ENCODE results near the gene OTOP1. TPM values are rescaled to one million over a fixed set of nuclear protein-coding genes. Genes with fewer than 3 reads are reported as not detected.

OTOP1 gene
- total and polyA plus RNA-seq, 2 experiments from 2014 or later, result not detected

DNA sequence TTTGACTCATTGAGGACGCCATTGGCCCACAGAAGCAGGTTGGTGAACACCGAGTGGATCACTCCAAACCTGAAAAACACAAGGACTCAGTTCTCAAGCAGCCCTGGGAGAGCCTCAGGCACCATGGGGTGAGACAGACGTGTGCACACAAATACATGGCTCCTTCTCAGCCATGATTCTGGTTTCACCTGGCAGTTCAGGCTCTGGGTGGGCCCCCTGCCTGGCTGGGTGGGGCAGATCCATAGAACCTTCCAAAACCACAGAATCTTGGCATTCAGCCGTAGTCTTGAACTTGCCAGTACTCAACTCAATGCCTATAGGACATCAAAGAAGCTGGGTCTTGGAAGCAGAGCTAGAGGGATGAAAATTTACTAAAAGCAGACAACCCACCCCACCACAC, 24.2 kb downstream of the OTOP1 start:
- TF ChIP-seq ZNF114 (CRISPR knock-in tag; IDR thresholded peaks at IDR 0.05) (no peak), EZH2phosphoT487 (IDR thresholded peaks at IDR 0.05; ENCODE audit: unreplicated experiment) (no peak), ZNF331 (CRISPR knock-in tag; IDR thresholded peaks at IDR 0.05; ENCODE audit: low read depth) (no peak)
- TF ChIP-seq, protein P1, sequence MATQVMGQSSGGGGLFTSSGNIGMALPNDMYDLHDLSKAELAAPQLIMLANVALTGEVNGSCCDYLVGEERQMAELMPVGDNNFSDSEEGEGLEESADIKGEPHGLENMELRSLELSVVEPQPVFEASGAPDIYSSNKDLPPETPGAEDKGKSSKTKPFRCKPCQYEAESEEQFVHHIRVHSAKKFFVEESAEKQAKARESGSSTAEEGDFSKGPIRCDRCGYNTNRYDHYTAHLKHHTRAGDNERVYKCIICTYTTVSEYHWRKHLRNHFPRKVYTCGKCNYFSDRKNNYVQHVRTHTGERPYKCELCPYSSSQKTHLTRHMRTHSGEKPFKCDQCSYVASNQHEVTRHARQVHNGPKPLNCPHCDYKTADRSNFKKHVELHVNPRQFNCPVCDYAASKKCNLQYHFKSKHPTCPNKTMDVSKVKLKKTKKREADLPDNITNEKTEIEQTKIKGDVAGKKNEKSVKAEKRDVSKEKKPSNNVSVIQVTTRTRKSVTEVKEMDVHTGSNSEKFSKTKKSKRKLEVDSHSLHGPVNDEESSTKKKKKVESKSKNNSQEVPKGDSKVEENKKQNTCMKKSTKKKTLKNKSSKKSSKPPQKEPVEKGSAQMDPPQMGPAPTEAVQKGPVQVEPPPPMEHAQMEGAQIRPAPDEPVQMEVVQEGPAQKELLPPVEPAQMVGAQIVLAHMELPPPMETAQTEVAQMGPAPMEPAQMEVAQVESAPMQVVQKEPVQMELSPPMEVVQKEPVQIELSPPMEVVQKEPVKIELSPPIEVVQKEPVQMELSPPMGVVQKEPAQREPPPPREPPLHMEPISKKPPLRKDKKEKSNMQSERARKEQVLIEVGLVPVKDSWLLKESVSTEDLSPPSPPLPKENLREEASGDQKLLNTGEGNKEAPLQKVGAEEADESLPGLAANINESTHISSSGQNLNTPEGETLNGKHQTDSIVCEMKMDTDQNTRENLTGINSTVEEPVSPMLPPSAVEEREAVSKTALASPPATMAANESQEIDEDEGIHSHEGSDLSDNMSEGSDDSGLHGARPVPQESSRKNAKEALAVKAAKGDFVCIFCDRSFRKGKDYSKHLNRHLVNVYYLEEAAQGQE (IDR thresholded peaks at IDR 0.05; ENCODE audit: unreplicated experiment), result no peak
- TF ChIP-seq, protein P2, sequence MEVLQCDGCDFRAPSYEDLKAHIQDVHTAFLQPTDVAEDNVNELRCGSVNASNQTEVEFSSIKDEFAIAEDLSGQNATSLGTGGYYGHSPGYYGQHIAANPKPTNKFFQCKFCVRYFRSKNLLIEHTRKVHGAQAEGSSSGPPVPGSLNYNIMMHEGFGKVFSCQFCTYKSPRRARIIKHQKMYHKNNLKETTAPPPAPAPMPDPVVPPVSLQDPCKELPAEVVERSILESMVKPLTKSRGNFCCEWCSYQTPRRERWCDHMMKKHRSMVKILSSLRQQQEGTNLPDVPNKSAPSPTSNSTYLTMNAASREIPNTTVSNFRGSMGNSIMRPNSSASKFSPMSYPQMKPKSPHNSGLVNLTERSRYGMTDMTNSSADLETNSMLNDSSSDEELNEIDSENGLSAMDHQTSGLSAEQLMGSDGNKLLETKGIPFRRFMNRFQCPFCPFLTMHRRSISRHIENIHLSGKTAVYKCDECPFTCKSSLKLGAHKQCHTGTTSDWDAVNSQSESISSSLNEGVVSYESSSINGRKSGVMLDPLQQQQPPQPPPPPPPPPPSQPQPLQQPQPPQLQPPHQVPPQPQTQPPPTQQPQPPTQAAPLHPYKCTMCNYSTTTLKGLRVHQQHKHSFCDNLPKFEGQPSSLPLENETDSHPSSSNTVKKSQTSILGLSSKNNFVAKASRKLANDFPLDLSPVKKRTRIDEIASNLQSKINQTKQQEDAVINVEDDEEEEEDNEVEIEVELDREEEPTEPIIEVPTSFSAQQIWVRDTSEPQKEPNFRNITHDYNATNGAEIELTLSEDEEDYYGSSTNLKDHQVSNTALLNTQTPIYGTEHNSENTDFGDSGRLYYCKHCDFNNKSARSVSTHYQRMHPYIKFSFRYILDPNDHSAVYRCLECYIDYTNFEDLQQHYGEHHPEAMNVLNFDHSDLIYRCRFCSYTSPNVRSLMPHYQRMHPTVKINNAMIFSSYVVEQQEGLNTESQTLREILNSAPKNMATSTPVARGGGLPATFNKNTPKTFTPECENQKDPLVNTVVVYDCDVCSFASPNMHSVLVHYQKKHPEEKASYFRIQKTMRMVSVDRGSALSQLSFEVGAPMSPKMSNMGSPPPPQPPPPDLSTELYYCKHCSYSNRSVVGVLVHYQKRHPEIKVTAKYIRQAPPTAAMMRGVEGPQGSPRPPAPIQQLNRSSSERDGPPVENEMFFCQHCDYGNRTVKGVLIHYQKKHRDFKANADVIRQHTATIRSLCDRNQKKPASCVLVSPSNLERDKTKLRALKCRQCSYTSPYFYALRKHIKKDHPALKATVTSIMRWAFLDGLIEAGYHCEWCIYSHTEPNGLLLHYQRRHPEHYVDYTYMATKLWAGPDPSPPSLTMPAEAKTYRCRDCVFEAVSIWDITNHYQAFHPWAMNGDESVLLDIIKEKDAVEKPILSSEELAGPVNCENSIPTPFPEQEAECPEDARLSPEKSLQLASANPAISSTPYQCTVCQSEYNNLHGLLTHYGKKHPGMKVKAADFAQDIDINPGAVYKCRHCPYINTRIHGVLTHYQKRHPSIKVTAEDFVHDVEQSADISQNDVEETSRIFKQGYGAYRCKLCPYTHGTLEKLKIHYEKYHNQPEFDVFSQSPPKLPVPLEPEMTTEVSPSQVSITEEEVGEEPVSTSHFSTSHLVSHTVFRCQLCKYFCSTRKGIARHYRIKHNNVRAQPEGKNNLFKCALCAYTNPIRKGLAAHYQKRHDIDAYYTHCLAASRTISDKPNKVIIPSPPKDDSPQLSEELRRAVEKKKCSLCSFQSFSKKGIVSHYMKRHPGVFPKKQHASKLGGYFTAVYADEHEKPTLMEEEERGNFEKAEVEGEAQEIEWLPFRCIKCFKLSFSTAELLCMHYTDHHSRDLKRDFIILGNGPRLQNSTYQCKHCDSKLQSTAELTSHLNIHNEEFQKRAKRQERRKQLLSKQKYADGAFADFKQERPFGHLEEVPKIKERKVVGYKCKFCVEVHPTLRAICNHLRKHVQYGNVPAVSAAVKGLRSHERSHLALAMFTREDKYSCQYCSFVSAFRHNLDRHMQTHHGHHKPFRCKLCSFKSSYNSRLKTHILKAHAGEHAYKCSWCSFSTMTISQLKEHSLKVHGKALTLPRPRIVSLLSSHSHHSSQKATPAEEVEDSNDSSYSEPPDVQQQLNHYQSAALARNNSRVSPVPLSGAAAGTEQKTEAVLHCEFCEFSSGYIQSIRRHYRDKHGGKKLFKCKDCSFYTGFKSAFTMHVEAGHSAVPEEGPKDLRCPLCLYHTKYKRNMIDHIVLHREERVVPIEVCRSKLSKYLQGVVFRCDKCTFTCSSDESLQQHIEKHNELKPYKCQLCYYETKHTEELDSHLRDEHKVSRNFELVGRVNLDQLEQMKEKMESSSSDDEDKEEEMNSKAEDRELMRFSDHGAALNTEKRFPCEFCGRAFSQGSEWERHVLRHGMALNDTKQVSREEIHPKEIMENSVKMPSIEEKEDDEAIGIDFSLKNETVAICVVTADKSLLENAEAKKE (CRISPR knock-in tag; IDR thresholded peaks at IDR 0.05), result no peak
- H3K36me3 Mint-ChIP-seq (ENCODE audit: low read depth), result no peaks in the 10 kb centered on the region
- H3K27me3 Mint-ChIP-seq (ENCODE audit: insufficient read depth, low read depth, poor library complexity), result peaks cover 11% of the 10 kb centered on the region

More for the DNA sequence above, 24.2 kb downstream of the OTOP1 start:
- H2AFZ ChIP-seq, result no peak overlapping the region
- no peaks in the 10 kb centered on the region for H3K4me1 ChIP-seq (ENCODE audit: insufficient read depth)
- no peaks in the 10 kb centered on the region for H3K9me2 ChIP-seq (ENCODE audit: insufficient read depth)
- H3K27me3 ChIP-seq (ENCODE audit: insufficient read depth), result no peaks in the 10 kb centered on the region
- H3K4me1 Mint-ChIP-seq, result peaks cover 8% of the 10 kb centered on the region; the same call in 2 of the 3 replicates
- no peak overlapping the region for H3K4me3 ChIP-seq
- no peaks in the 10 kb centered on the region for H4K20me1 ChIP-seq (replicated peaks; ENCODE audit: insufficient read depth)
- H3K27ac ChIP-seq (ENCODE audit: low read depth), result no peak overlapping the region
- no peaks in the 10 kb centered on the region for H3K79me2 ChIP-seq (replicated peaks; ENCODE audit: insufficient read depth)
- no peaks in the 10 kb centered on the region for H3F3A ChIP-seq (replicated peaks; ENCODE audit: low read depth)
- ATAC-seq (no peak), DNase-seq (ENCODE audit: low spot score) (no peak)
- no peaks in the 10 kb centered on the region for H3K36me3 ChIP-seq (ENCODE audit: insufficient read depth)
- no peaks in the 10 kb centered on the region for H3K9me3 Mint-ChIP-seq
- no peak overlapping the region for H3K27ac Mint-ChIP-seq
- no peak overlapping the region for H3K4me2 ChIP-seq
- H3K4me3 Mint-ChIP-seq, result no peak overlapping the region
